Breast epithelium (tissue), 4 donors: ENCODE results near the gene MAN2A1. TPM values are rescaled to one million over a fixed set of nuclear protein-coding genes. Genes with fewer than 3 reads are reported as not detected.

Source experiments
- DNase-seq, 2 donors: peaks; one replicate each; pipeline ENCODE4 v3.0.0-alpha.2; 2019; ENCODE audit warnings: low spot score in 2 of 2
- H3K27ac ChIP-seq, 2 donors: fragments of 200-600 bp; sonication (generic) in 1 of 2; one replicate each; pipeline ENCODE4 v1.5.1; 2016 to 2019; ENCODE audit warnings: mild to moderate bottlenecking in 1 of 2
- H3K27me3 ChIP-seq, 2 donors: fragments of 200-600 bp; sonication (generic) in 1 of 2; one replicate each; pipeline versions ENCODE4 v1.5.1 to v1.6.0; 2017 to 2019; ENCODE audit warnings: control low read depth in 1 of 2, mild to moderate bottlenecking in 1 of 2
- H3K36me3 ChIP-seq: fragments of 200-600 bp; one replicate; pipeline ENCODE4 v1.5.1; 2019
- H3K4me1 ChIP-seq, 2 donors: fragments of 200-600 bp; sonication (generic); one replicate each; pipeline ENCODE4 v1.5.1; 2016 to 2019; ENCODE audit warnings: control low read depth in 1 of 2
- H3K4me3 ChIP-seq, 3 donors: fragments of 200-600 bp; sonication (generic); 1 replicate in 2 of 3; 2 replicates in 1 of 3; pipeline ENCODE4 v1.5.1; 2016 to 2019; ENCODE audit warnings: mild to moderate bottlenecking in 3 of 3, moderate library complexity in 2 of 3
- H3K9me3 ChIP-seq, 2 donors: fragments of 200-600 bp; sonication (generic) in 1 of 2; one replicate each; pipeline ENCODE4 v1.5.1; 2016 to 2019; ENCODE audit warnings: control low read depth in 1 of 2
- CTCF ChIP-seq, 3 donors: fragments of 450-650 bp; IDR thresholded peaks; one replicate each; pipeline ENCODE4 v1.5.1; 2016 to 2017; ENCODE audit warnings: antibody characterized with exemption in 3 of 3, mild to moderate bottlenecking in 3 of 3, moderate library complexity in 3 of 3
- POLR2A ChIP-seq: fragments of 450-650 bp; IDR thresholded peaks from one replicate; pipeline ENCODE4 v1.6.1; 2016; ENCODE audit warnings: antibody characterized with exemption, mild to moderate bottlenecking, moderate library complexity
- POLR2AphosphoS5 ChIP-seq, 3 donors: sonication (generic); formaldehyde crosslinking; IDR thresholded peaks; one replicate each; pipeline ENCODE4 v1.6.1; 2017; ENCODE audit warnings: antibody characterized with exemption in 3 of 3
- intact Hi-C: fragments of 100-400 bp; cut with DNase I; formaldehyde crosslinking; loops from one replicate; pipeline ENCODE4 v1.15.1; 2023; ENCODE audit warnings: low total_unique reads
- total RNA-seq, 3 donors: library from RNA; depleted of rRNA; stranded (reverse); fragments of >200 nt; gene quantifications; one replicate each; pipeline ENCODE4 v1.1.0, GENCODE V29; 2016

Gene MAN2A1
- total RNA-seq, 3 donors from 2014 or later, result 57.9 to 68.6 (median 63.3) TPM

GRCh38 chr5:109743041-109743531 is 53.4 kb downstream of the MAN2A1 start:
- Histone ChIP-seq H3K36me3 (no peaks in the 10 kb centered on the region), H3K4me1 (peaks cover 0 to 3% of the 10 kb centered on the region in 2 donors), H3K4me3 (no peak overlapping the region), H3K9me3 (no peaks in the 10 kb centered on the region), H3K27ac (peak overlapping the region in 1 of 2 donors; percentile 22), H3K27me3 (no peaks in the 10 kb centered on the region)
- DNase-seq, result no peak
- TF ChIP-seq POLR2AphosphoS5 (IDR thresholded peaks at IDR 0.05) (no peak), POLR2A (no peak), CTCF (IDR thresholded peaks at IDR 0.05) (no peak)
- intact Hi-C loops, result no loop called here

GRCh38 chr5:109743770-109744212 is 54.1 kb downstream of the MAN2A1 start:
- H3K36me3 ChIP-seq, result no peaks in the 10 kb centered on the region
- DNase-seq, result no peak
- intact Hi-C loops, result no loop called here
- no peak for TF ChIP-seq CTCF (IDR thresholded peaks at IDR 0.05)
- TF ChIP-seq POLR2A, result no peak
- no peak for TF ChIP-seq POLR2AphosphoS5 (IDR thresholded peaks at IDR 0.05)
- no peak overlapping the region for H3K4me3 ChIP-seq
- H3K27ac ChIP-seq, result peak overlapping the region in 1 of 2 donors; percentile 22
- peaks cover 0 to 3% of the 10 kb centered on the region in 2 donors for H3K4me1 ChIP-seq
- H3K9me3 ChIP-seq, result no peaks in the 10 kb centered on the region
- no peaks in the 10 kb centered on the region for H3K27me3 ChIP-seq

GRCh38 chr5:109744261-109744660 is 54.5 kb downstream of the MAN2A1 start:
- no peak for DNase-seq
- Histone ChIP-seq H3K4me1 (peaks cover 0 to 3% of the 10 kb centered on the region in 2 donors), H3K36me3 (no peaks in the 10 kb centered on the region), H3K4me3 (no peak overlapping the region), H3K9me3 (no peaks in the 10 kb centered on the region), H3K27me3 (no peaks in the 10 kb centered on the region), H3K27ac (no peak overlapping the region)
- intact Hi-C loops, result no loop called here
- TF ChIP-seq POLR2AphosphoS5 (IDR thresholded peaks at IDR 0.05), result no peak
- no peak for TF ChIP-seq CTCF (IDR thresholded peaks at IDR 0.05)
- no peak for TF ChIP-seq POLR2A

GRCh38 chr5:109748546-109748945 is 58.8 kb downstream of the MAN2A1 start:
- TF ChIP-seq CTCF (IDR thresholded peaks at IDR 0.05) (no peak), POLR2AphosphoS5 (IDR thresholded peaks at IDR 0.05) (no peak), POLR2A (no peak)
- intact Hi-C loops, result no loop called here

GRCh38 chr5:109750463-109750862 is 60.7 kb downstream of the MAN2A1 start:
- H3K4me1 ChIP-seq, result no peaks in the 10 kb centered on the region
- intact Hi-C loops, result no loop called here
- H3K4me3 ChIP-seq, result no peak overlapping the region
- no peak overlapping the region for H3K27ac ChIP-seq
- no peaks in the 10 kb centered on the region for H3K27me3 ChIP-seq
- no peak for DNase-seq
- H3K36me3 ChIP-seq, result no peaks in the 10 kb centered on the region
- no peak for TF ChIP-seq POLR2AphosphoS5 (IDR thresholded peaks at IDR 0.05)
- TF ChIP-seq POLR2A, result no peak
- TF ChIP-seq CTCF (IDR thresholded peaks at IDR 0.05), result no peak
- no peaks in the 10 kb centered on the region for H3K9me3 ChIP-seq

More at GRCh38 chr5:109748546-109748945, 58.8 kb downstream of the MAN2A1 start:
- no peak overlapping the region for H3K27ac ChIP-seq
- no peaks in the 10 kb centered on the region for H3K4me1 ChIP-seq
- H3K9me3 ChIP-seq, result no peaks in the 10 kb centered on the region
- no peak for DNase-seq
- H3K36me3 ChIP-seq, result no peaks in the 10 kb centered on the region
- H3K27me3 ChIP-seq, result no peaks in the 10 kb centered on the region
- no peak overlapping the region for H3K4me3 ChIP-seq
